HUES64 (cell line): ENCODE data around the gene SMAD7.

ENCODE experiments used
- H3K27ac ChIP-seq: 2 replicates; pipeline ENCODE4 v1.7.0; 2013; ENCODE audit warnings: low read depth, low read length, inconsistent platforms
- H3K27me3 ChIP-seq: 2 replicates; pipeline ENCODE4 v1.6.1; 2013; ENCODE audit warnings: mild to moderate bottlenecking, low read length; ENCODE audit not compliant: insufficient read depth
- H3K36me3 ChIP-seq: 2 replicates; pipeline ENCODE4 v1.6.1; 2013; ENCODE audit warnings: mild to moderate bottlenecking, low read length; ENCODE audit not compliant: insufficient read depth
- H3K4me1 ChIP-seq: 2 replicates; pipeline ENCODE4 v1.6.1; 2013; ENCODE audit warnings: mild to moderate bottlenecking, low read length, moderate library complexity; ENCODE audit not compliant: insufficient read depth
- H3K4me3 ChIP-seq: 2 replicates; pipeline ENCODE4 v1.5.1; 2013; ENCODE audit warnings: mild to moderate bottlenecking, low read length, moderate library complexity
- H3K9ac ChIP-seq: 2 replicates; pipeline ENCODE4 v1.6.1; 2013; ENCODE audit warnings: mild to moderate bottlenecking, low read depth, low read length
- H3K9me3 ChIP-seq: 2 replicates; pipeline ENCODE4 v1.6.1; 2013; ENCODE audit warnings: low read depth, low read length; ENCODE audit not compliant: insufficient read depth
- whole genome bisulfite sequencing: fragments of 150-250, 120-280 bp; methylation state at CpG from one replicate; pipeline ENCODE4 v1.1.7; 2013; ENCODE audit warnings: missing lambda C conversion rate; 5-methylcytosine and 5-hydroxymethylcytosine counted together

The SMAD7 gene

GRCh38 chr18:48942554-48943261 is 8.1 kb downstream of the SMAD7 start:
- Histone ChIP-seq H3K36me3 (peaks cover 53% of the 10 kb centered on the region), H3K27ac (no peak overlapping the region), H3K27me3 (no peaks in the 10 kb centered on the region), H3K4me3 (no peak overlapping the region), H3K9ac (no peak overlapping the region), H3K9me3 (no peaks in the 10 kb centered on the region), H3K4me1 (peaks cover 83% of the 10 kb centered on the region)
- 77% methylated on average over 12 of the region's 12 CpGs for WGBS

GRCh38 chr18:48942086-48942485 is 8.7 kb downstream of the SMAD7 start:
- no peak overlapping the region for H3K27ac ChIP-seq
- no peaks in the 10 kb centered on the region for H3K27me3 ChIP-seq
- no peaks in the 10 kb centered on the region for H3K9me3 ChIP-seq
- H3K36me3 ChIP-seq = peaks cover 47% of the 10 kb centered on the region
- no peak overlapping the region for H3K9ac ChIP-seq
- H3K4me3 ChIP-seq = no peak overlapping the region
- H3K4me1 ChIP-seq = peaks cover 79% of the 10 kb centered on the region
- 91% methylated on average over 8 of the region's 8 CpGs for WGBS

- WGBS = 71% methylated on average over 7 of the region's 7 CpGs
- no peak overlapping the region for H3K9ac ChIP-seq
These were observed 9.1 kb downstream of the SMAD7 start for GRCh38 chr18:48941672-48942071.

GRCh38 chr18:48940854-48941611 is 9.7 kb downstream of the SMAD7 start:
- H3K27ac ChIP-seq = no peak overlapping the region
- no peak overlapping the region for H3K9ac ChIP-seq
- peaks cover 69% of the 10 kb centered on the region for H3K4me1 ChIP-seq
- H3K9me3 ChIP-seq = no peaks in the 10 kb centered on the region
- peaks cover 46% of the 10 kb centered on the region for H3K36me3 ChIP-seq
- H3K4me3 ChIP-seq = no peak overlapping the region
- H3K27me3 ChIP-seq = no peaks in the 10 kb centered on the region
- WGBS = 75% methylated on average over 14 of the region's 14 CpGs

More at GRCh38 chr18:48941672-48942071, 9.1 kb downstream of the SMAD7 start:
- Histone ChIP-seq H3K4me3 (no peak overlapping the region), H3K9me3 (no peaks in the 10 kb centered on the region), H3K27me3 (no peaks in the 10 kb centered on the region), H3K36me3 (peaks cover 43% of the 10 kb centered on the region), H3K27ac (no peak overlapping the region), H3K4me1 (peaks cover 74% of the 10 kb centered on the region)

- 21% methylated on average over 16 of the region's 16 CpGs for WGBS
- H3K27ac ChIP-seq = peak overlapping the region; percentile 70; the same call in 1 of the 2 replicates
- peaks cover 69% of the 10 kb centered on the region for H3K4me1 ChIP-seq
- H3K36me3 ChIP-seq = peaks cover 38% of the 10 kb centered on the region
- no peaks in the 10 kb centered on the region for H3K27me3 ChIP-seq
- 0 out of 2 replicates have a peak overlapping the region, but pooled peaks have one; percentile 33 for H3K9ac ChIP-seq
- no peaks in the 10 kb centered on the region for H3K9me3 ChIP-seq
- H3K4me3 ChIP-seq = peak overlapping the region; percentile 35
These were observed 11.3 kb downstream of the SMAD7 start for GRCh38 chr18:48939205-48940097.

GRCh38 chr18:48938827-48939204 is 11.9 kb downstream of the SMAD7 start:
- Histone ChIP-seq H3K9ac (no peak overlapping the region), H3K4me3 (no peak overlapping the region), H3K36me3 (peaks cover 32% of the 10 kb centered on the region), H3K9me3 (no peaks in the 10 kb centered on the region), H3K27ac (no peak overlapping the region), H3K27me3 (no peaks in the 10 kb centered on the region), H3K4me1 (peaks cover 69% of the 10 kb centered on the region)
- 90% methylated on average over 9 of the region's 9 CpGs for WGBS

- Histone ChIP-seq H3K4me3 (no peak overlapping the region), H3K36me3 (peaks cover 32% of the 10 kb centered on the region), H3K9ac (no peak overlapping the region), H3K27me3 (no peaks in the 10 kb centered on the region), H3K27ac (no peak overlapping the region), H3K9me3 (no peaks in the 10 kb centered on the region), H3K4me1 (peaks cover 69% of the 10 kb centered on the region)
- WGBS = 86% methylated on average over 6 of the region's 6 CpGs
These were observed 12.7 kb downstream of the SMAD7 start for GRCh38 chr18:48937869-48938750.

GRCh38 chr18:48935433-48935774 is 15.4 kb downstream of the SMAD7 start:
- 88% methylated on average over 9 of the region's 9 CpGs for WGBS
- Histone ChIP-seq H3K27ac (no peak overlapping the region), H3K9ac (no peak overlapping the region), H3K9me3 (no peaks in the 10 kb centered on the region), H3K27me3 (no peaks in the 10 kb centered on the region), H3K4me3 (no peak overlapping the region), H3K4me1 (peaks cover 73% of the 10 kb centered on the region), H3K36me3 (peaks cover 11% of the 10 kb centered on the region; the same call in 1 of the 2 replicates)

- 85% methylated on average over 13 of the region's 14 CpGs for WGBS
- H3K27ac ChIP-seq = no peak overlapping the region
- H3K4me3 ChIP-seq = no peak overlapping the region
- no peaks in the 10 kb centered on the region for H3K9me3 ChIP-seq
- no peaks in the 10 kb centered on the region for H3K27me3 ChIP-seq
- H3K9ac ChIP-seq = no peak overlapping the region
- peaks cover 73% of the 10 kb centered on the region for H3K4me1 ChIP-seq
- peaks cover 11% of the 10 kb centered on the region; the same call in 1 of the 2 replicates for H3K36me3 ChIP-seq
These were observed 15.9 kb downstream of the SMAD7 start for GRCh38 chr18:48934723-48935432.

GRCh38 chr18:48934415-48934722 is 16.4 kb downstream of the SMAD7 start:
- Histone ChIP-seq H3K27ac (no peak overlapping the region), H3K4me3 (no peak overlapping the region), H3K27me3 (no peaks in the 10 kb centered on the region), H3K9ac (no peak overlapping the region), H3K9me3 (no peaks in the 10 kb centered on the region), H3K36me3 (peaks cover 11% of the 10 kb centered on the region; the same call in 1 of the 2 replicates), H3K4me1 (peaks cover 73% of the 10 kb centered on the region)
- WGBS = 100% methylated on average over 3 of the region's 3 CpGs
